WTC11 (cell line): Measurements from ENCODE around the gene CEP68. TPM values are rescaled to one million over a fixed set of nuclear protein-coding genes. Genes with fewer than 3 reads are reported as not detected.

Experiments
- ATAC-seq: fragments of 200-7000 bp; cut with Tn5 transposase; 2 replicates; pipeline ENCODE4 v1.10.0; 2021; ENCODE audit warnings: mild to moderate bottlenecking, moderate library complexity
- CTCF ChIA-PET: fragments of 300-600 bp; sonication (Branson Sonifier 250); formaldehyde crosslinking; loops from one replicate; lab custom pipeline; 2021; ENCODE audit warnings: antibody characterized with exemption; lab: Charles Lee
- POLR2A ChIA-PET: fragments of 350-600 bp; sonication (Branson Sonifier 250); formaldehyde crosslinking; loops from one replicate; lab custom pipeline; 2021; ENCODE audit warnings: antibody characterized with exemption; lab: Charles Lee
- DNase-seq: peaks from one replicate; pipeline ENCODE4 v3.0.0; 2021; ENCODE audit warnings: low spot score
- H3K27ac Mint-ChIP-seq: 2 replicates; pipeline ENCODE4 v1.8.0; 2021; ENCODE audit warnings: mixed read lengths
- H3K27me3 Mint-ChIP-seq: 2 replicates; pipeline ENCODE4 v1.8.0; 2021; ENCODE audit warnings: low read depth, mild to moderate bottlenecking, moderate library complexity, mixed read lengths
- H3K36me3 Mint-ChIP-seq: 2 replicates; pipeline ENCODE4 v1.8.0; 2021; ENCODE audit warnings: mixed read lengths
- H3K4me1 Mint-ChIP-seq: 2 replicates; pipeline ENCODE4 v1.8.0; 2022; ENCODE audit warnings: mixed read lengths
- H3K4me3 Mint-ChIP-seq: 2 replicates; pipeline ENCODE4 v1.8.0; 2021; ENCODE audit warnings: mild to moderate bottlenecking, moderate library complexity, mixed read lengths
- H3K9me3 Mint-ChIP-seq: 2 replicates; pipeline ENCODE4 v1.8.0; 2021; ENCODE audit warnings: mixed read lengths
- AR ChIP-seq: fragments of 250-450 bp; sonication (Bioruptor Pico); IDR thresholded peaks from 2 replicates; pipeline ENCODE4 v1.9.0; 2021; ENCODE audit warnings: mild to moderate bottlenecking
- CREM ChIP-seq: sonication (generic); formaldehyde crosslinking; IDR thresholded peaks from 2 replicates; pipeline ENCODE4 v1.8.1; 2022; ENCODE audit warnings: mild to moderate bottlenecking, missing genetic modification reagents, moderate library complexity
- FOXK1 ChIP-seq: sonication (generic); formaldehyde crosslinking; IDR thresholded peaks from 2 replicates; pipeline ENCODE4 v1.8.0; 2022; ENCODE audit warnings: mild to moderate bottlenecking, moderate library complexity, missing genetic modification reagents
- GABPB1 ChIP-seq: sonication (generic); formaldehyde crosslinking; IDR thresholded peaks from 2 replicates; pipeline ENCODE4 v1.8.1; 2023; ENCODE audit warnings: mild to moderate bottlenecking, missing genetic modification reagents
- GTF2I ChIP-seq: fragments of 250-450 bp; sonication (Bioruptor Pico); conservative IDR thresholded peaks from 2 replicates; pipeline ENCODE4 v1.4.0; 2021; ENCODE audit warnings: mild to moderate bottlenecking
- HMGA2 ChIP-seq: fragments of 250-450 bp; sonication (Bioruptor Pico); IDR thresholded peaks from 2 replicates; pipeline ENCODE4 v1.4.0; 2021; ENCODE audit warnings: mild to moderate bottlenecking, moderate library complexity
- NFYB ChIP-seq: sonication (generic); formaldehyde crosslinking; conservative IDR thresholded peaks from 2 replicates; pipeline ENCODE4 v1.8.0; 2022; ENCODE audit warnings: low read depth, missing genetic modification reagents
- NR3C1 ChIP-seq: sonication (generic); formaldehyde crosslinking; conservative IDR thresholded peaks from 2 replicates; pipeline ENCODE4 v1.8.1; 2023; ENCODE audit warnings: low read depth, mild to moderate bottlenecking, missing genetic modification reagents
- PRRX2 ChIP-seq: fragments of 250-450 bp; sonication (Bioruptor Pico); IDR thresholded peaks from 2 replicates; pipeline ENCODE4 v1.8.0; 2021; ENCODE audit warnings: mild to moderate bottlenecking
- SP1 ChIP-seq: sonication (generic); formaldehyde crosslinking; conservative IDR thresholded peaks from 2 replicates; pipeline ENCODE4 v1.8.1; 2022; ENCODE audit warnings: missing genetic modification reagents
- USF1 ChIP-seq: sonication (generic); formaldehyde crosslinking; IDR thresholded peaks from 2 replicates; pipeline ENCODE4 v1.8.0; 2022; ENCODE audit warnings: mild to moderate bottlenecking, missing genetic modification reagents
- ZNF121 ChIP-seq: sonication (generic); formaldehyde crosslinking; IDR thresholded peaks from 2 replicates; pipeline ENCODE4 v1.8.0; 2023; ENCODE audit warnings: missing genetic modification reagents
- ZNF232 ChIP-seq: sonication (generic); formaldehyde crosslinking; IDR thresholded peaks from 2 replicates; pipeline ENCODE4 v1.8.0; 2022; ENCODE audit warnings: mild to moderate bottlenecking, missing genetic modification reagents
- ZNF281 ChIP-seq: sonication (generic); formaldehyde crosslinking; IDR thresholded peaks from 2 replicates; pipeline ENCODE4 v1.8.0; 2023; ENCODE audit warnings: mild to moderate bottlenecking, missing genetic modification reagents
- ZNF317 ChIP-seq: sonication (generic); formaldehyde crosslinking; IDR thresholded peaks from 2 replicates; pipeline ENCODE4 v1.8.1; 2023; ENCODE audit warnings: low read depth, mild to moderate bottlenecking, moderate library complexity, missing genetic modification reagents, borderline replicate concordance
- ZNF396 ChIP-seq: fragments of 250-450 bp; sonication (Bioruptor Pico); IDR thresholded peaks from 2 replicates; pipeline ENCODE4 v1.8.0; 2021; ENCODE audit warnings: mild to moderate bottlenecking, moderate library complexity, borderline replicate concordance
- ZNF532 ChIP-seq: fragments of 250-450 bp; sonication (Bioruptor Pico); IDR thresholded peaks from 2 replicates; pipeline ENCODE4 v1.9.0; 2021; ENCODE audit warnings: mild to moderate bottlenecking, borderline replicate concordance
- total RNA-seq: library from RNA; stranded (reverse); gene quantifications from 3 replicates; pipeline ENCODE4 v1.2.3, GENCODE V29; 2021

The CEP68 gene
- total RNA-seq, 1 experiment from 2014 or later, result 16.7 TPM

- no peak for TF ChIP-seq AR (CRISPR knock-in tag)
- TF ChIP-seq GABPB1 (CRISPR knock-in tag), result 0 out of 2 replicates have a peak, but pooled peaks have one; percentile 40
- Mint-ChIP-seq H3K27me3 (no peaks in the 10 kb centered on the region; the same call in 1 of the 2 replicates), H3K36me3 (peaks cover 14% of the 10 kb centered on the region), H3K9me3 (peaks cover 13% of the 10 kb centered on the region), H3K27ac (no peak overlapping the region), H3K4me1 (peaks cover 37% of the 10 kb centered on the region), H3K4me3 (peak overlapping the region; percentile 94)
- ChIA-PET POLR2A (interaction anchor here (1.1 to 1.7 kb wide), 4 partner anchors 8 to 133 kb away, joined by 3 to 12 read pairs (median 7); partner anchors contain the start of gene RAB1A), CTCF (interaction anchor here (0.8 to 2.7 kb wide), 9 partner anchors 8 to 468 kb away, joined by 3 to 28 read pairs (median 5); no protein-coding TSS in a partner anchor)
- ATAC-seq (no peak), DNase-seq (no peak)
Measured at GRCh38 chr2:65054749-65055421, 1.3 kb upstream of the CEP68 start.

GRCh38 chr2:65055422-65056214, 598 bp upstream of the CEP68 start:
- Mint-ChIP-seq H3K36me3 (peaks cover 14% of the 10 kb centered on the region), H3K27ac (peak overlapping the region; percentile 83), H3K4me1 (peaks cover 36% of the 10 kb centered on the region), H3K27me3 (no peaks in the 10 kb centered on the region; the same call in 1 of the 2 replicates), H3K9me3 (peaks cover 13% of the 10 kb centered on the region), H3K4me3 (peak overlapping the region; percentile 94)
- ChIA-PET CTCF (interaction anchor here (0.5 to 2.7 kb wide), 17 partner anchors 9 to 914 kb away, joined by 3 to 28 read pairs (median 5); partner anchors contain the start of genes ACTR2 and RAB1A), POLR2A (interaction anchor here (0.6 to 1.7 kb wide), 13 partner anchors 9 to 156 kb away, joined by 3 to 12 read pairs (median 3); partner anchors contain the start of genes RAB1A and SLC1A4)
- peak; percentile 27 for ATAC-seq
- peak; percentile 66 for DNase-seq
- TF ChIP-seq ZNF396 (CRISPR knock-in tag) (no peak), CREM (no peak; the same call in 1 of the 2 replicates), ZNF121 (CRISPR knock-in tag) (peak; percentile 98), NFYB (CRISPR knock-in tag) (no peak), PRRX2 (no peak), ZNF532 (no peak), ZNF317 (CRISPR knock-in tag) (no peak), NR3C1 (CRISPR knock-in tag) (no peak), AR (CRISPR knock-in tag) (no peak), GTF2I (0 out of 2 replicates have a peak, but pooled peaks have one; percentile 23), USF1 (CRISPR knock-in tag) (no peak), FOXK1 (CRISPR knock-in tag) (peak; percentile 75; the same call in 1 of the 2 replicates), HMGA2 (0 out of 2 replicates have a peak, but pooled peaks have one; percentile 17), ZNF281 (CRISPR knock-in tag) (no peak), ZNF232 (CRISPR knock-in tag) (no peak), SP1 (no peak)
